K562 (cell line): Measurements from ENCODE around the gene AGPAT3. TPM values are rescaled to one million over a fixed set of nuclear protein-coding genes. Genes with fewer than 3 reads are reported as not detected.

Experiments
- ARID1B ChIP-seq: fragments of 450-650 bp; IDR thresholded peaks from 2 replicates; pipeline ENCODE4 v1.6.1; 2016; ENCODE audit warnings: antibody characterized with exemption, mild to moderate bottlenecking, inconsistent platforms
- BCL6 ChIP-seq: fragments of 250-450 bp; sonication (Bioruptor Pico); IDR thresholded peaks from 2 replicates; pipeline ENCODE4 v1.4.0; 2020
- ESRRB ChIP-seq: fragments of 250-450 bp; sonication (Bioruptor Pico); IDR thresholded peaks from 2 replicates; pipeline ENCODE4 v1.5.0; 2020; ENCODE audit warnings: mild to moderate bottlenecking, moderate library complexity, borderline replicate concordance
- JUND ChIP-seq, 2 experiments: IDR thresholded peaks; 2 replicates in 1 of 2; 3 replicates in 1 of 2; pipeline ENCODE4 v1.6.1; 2011; ENCODE audit warnings: borderline replicate concordance in 2 of 2, low read depth in 2 of 2, low read length in 2 of 2, improper control_type of control experiment in 1 of 2, missing biosample characterization in 1 of 2, missing genetic modification characterization in 1 of 2, missing genetic modification reagents in 1 of 2
- MEIS2 ChIP-seq: fragments of 450-650 bp; IDR thresholded peaks from 2 replicates; pipeline ENCODE4 v1.6.1; 2014; ENCODE audit warnings: mild to moderate bottlenecking; ENCODE audit not compliant: partially characterized antibody
- NCOA4 ChIP-seq: fragments of 450-650 bp; IDR thresholded peaks from 2 replicates; pipeline ENCODE4 v1.6.1; 2018; ENCODE audit warnings: mild to moderate bottlenecking; ENCODE audit not compliant: partially characterized antibody
- PML ChIP-seq: IDR thresholded peaks from 2 replicates; pipeline ENCODE4 v1.6.1; 2012; ENCODE audit warnings: low read length, inconsistent platforms
- RAD51 ChIP-seq: fragments of 450-650 bp; IDR thresholded peaks from 2 replicates; pipeline ENCODE4 v1.7.1; 2016; ENCODE audit warnings: low read depth, mild to moderate bottlenecking, borderline replicate concordance
- RBM15 ChIP-seq: fragments of 200-400 bp; formaldehyde crosslinking; IDR thresholded peaks from 2 replicates; pipeline ENCODE4 v1.6.1; 2018; ENCODE audit warnings: mild to moderate bottlenecking, low read length, moderate library complexity; ENCODE audit not compliant: insufficient read depth
- ZNF316 ChIP-seq: fragments of 450-650 bp; IDR thresholded peaks from 2 replicates; pipeline ENCODE4 v1.6.1; 2016
- ZNF444 ChIP-seq: fragments of 250-450 bp; sonication (Bioruptor Pico); IDR thresholded peaks from 2 replicates; pipeline ENCODE4 v1.4.0; 2020; ENCODE audit warnings: mild to moderate bottlenecking, moderate library complexity
- polyA plus RNA-seq, 8 experiments: library from polyadenylated mRNA; depleted of rRNA in 4 of 8; stranded (reverse) in 5 of 8; unstranded in 3 of 8; fragments of >200 nt; fragmentation: Nextera tagmentation in 2 of 8; fragmentation: Illumina TruSeq in 1 of 8; extraction: Ambion mirVana in 2 of 8; extraction: Trizol in 1 of 8; gene quantifications; 2 replicates each; pipeline versions ENCODE4 v1.2.1 to v1.2.3, GENCODE V29; 2011 to 2014; ENCODE audit warnings: inconsistent platforms in 1 of 8, missing spikeins in 1 of 8
- total RNA-seq, 7 experiments: library from RNA; depleted of rRNA in 6 of 7; stranded (reverse); fragments of >200 nt in 6 of 7; fragmentation: Illumina TruSeq in 2 of 7; extraction: Trizol in 2 of 7; gene quantifications; 2 replicates each; pipeline versions ENCODE4 v1.2.1 to v1.2.3, GENCODE V29; 2011 to 2021; ENCODE audit warnings: low replicate concordance in 1 of 7
- TF ChIP-seq, protein P1 (sequence below): fragments of 250-450 bp; sonication (Bioruptor Pico); IDR thresholded peaks from 2 replicates; pipeline ENCODE4 v1.9.0; 2021; ENCODE audit warnings: mild to moderate bottlenecking, inconsistent platforms
- TF ChIP-seq, protein P2 (sequence below): fragments of 450-650 bp; conservative IDR thresholded peaks from 2 replicates; pipeline ENCODE4 v1.6.1; 2016; ENCODE audit warnings: missing genetic modification characterization, low read depth, mild to moderate bottlenecking, missing compliant biosample characterization, moderate library complexity
- TF ChIP-seq, protein P3 (sequence below): sonication (generic); formaldehyde crosslinking; IDR thresholded peaks from 2 replicates; pipeline ENCODE4 v1.8.0; 2023; ENCODE audit warnings: missing genetic modification reagents, mild to moderate bottlenecking, borderline replicate concordance
- TF ChIP-seq, protein P4 (sequence below): sonication (generic); formaldehyde crosslinking; IDR thresholded peaks from 2 replicates; pipeline ENCODE4 v1.8.0; 2022; ENCODE audit warnings: mild to moderate bottlenecking, missing genetic modification reagents, borderline replicate concordance

The AGPAT3 gene
- total and polyA plus RNA-seq, 9 of the 15 experiments (the other 6 are each of a cell fraction or from before 2014, with no cell fraction given): 1.5 to 88.4 (median 35.7) TPM

DNA sequence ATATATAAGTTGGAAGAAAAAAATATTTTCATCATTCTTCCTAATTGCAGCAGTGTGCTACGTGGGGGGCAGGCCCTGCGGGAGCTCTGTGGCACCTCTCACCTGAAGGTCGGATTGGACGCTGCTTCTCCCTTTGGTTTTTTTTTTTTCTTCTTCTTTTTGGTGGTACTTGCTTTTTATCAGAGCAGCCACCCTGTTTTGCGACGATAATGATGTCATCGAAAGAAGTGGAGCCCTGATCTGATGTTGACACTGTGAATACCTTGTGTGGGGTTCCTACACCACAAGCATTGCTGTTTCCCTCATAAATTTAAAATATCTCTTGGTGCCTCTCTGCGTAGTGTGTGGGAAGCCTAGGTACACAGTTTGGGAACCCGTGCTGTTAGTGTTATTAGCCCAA lies 152.6 kb downstream of the AGPAT3 start (continued):
- TF ChIP-seq, protein P1, sequence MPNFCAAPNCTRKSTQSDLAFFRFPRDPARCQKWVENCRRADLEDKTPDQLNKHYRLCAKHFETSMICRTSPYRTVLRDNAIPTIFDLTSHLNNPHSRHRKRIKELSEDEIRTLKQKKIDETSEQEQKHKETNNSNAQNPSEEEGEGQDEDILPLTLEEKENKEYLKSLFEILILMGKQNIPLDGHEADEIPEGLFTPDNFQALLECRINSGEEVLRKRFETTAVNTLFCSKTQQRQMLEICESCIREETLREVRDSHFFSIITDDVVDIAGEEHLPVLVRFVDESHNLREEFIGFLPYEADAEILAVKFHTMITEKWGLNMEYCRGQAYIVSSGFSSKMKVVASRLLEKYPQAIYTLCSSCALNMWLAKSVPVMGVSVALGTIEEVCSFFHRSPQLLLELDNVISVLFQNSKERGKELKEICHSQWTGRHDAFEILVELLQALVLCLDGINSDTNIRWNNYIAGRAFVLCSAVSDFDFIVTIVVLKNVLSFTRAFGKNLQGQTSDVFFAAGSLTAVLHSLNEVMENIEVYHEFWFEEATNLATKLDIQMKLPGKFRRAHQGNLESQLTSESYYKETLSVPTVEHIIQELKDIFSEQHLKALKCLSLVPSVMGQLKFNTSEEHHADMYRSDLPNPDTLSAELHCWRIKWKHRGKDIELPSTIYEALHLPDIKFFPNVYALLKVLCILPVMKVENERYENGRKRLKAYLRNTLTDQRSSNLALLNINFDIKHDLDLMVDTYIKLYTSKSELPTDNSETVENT: no peak
- TF ChIP-seq, protein P2, sequence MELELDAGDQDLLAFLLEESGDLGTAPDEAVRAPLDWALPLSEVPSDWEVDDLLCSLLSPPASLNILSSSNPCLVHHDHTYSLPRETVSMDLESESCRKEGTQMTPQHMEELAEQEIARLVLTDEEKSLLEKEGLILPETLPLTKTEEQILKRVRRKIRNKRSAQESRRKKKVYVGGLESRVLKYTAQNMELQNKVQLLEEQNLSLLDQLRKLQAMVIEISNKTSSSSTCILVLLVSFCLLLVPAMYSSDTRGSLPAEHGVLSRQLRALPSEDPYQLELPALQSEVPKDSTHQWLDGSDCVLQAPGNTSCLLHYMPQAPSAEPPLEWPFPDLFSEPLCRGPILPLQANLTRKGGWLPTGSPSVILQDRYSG (tag): no peak
- TF ChIP-seq MEIS2 (peak; percentile 90), ARID1B (peak; percentile 90), RBM15 (no peak), RAD51 (no peak), BCL6 (CRISPR knock-in tag) (no peak), PML (no peak), ZNF316 (no peak), JUND (IDR thresholded peaks at IDR 0.05; ENCODE audit: borderline replicate concordance, low read depth, low read length) (peak; percentile 97), JUND (tag; IDR thresholded peaks at IDR 0.05; ENCODE audit: borderline replicate concordance, low read depth, low read length) (peak; percentile 96), ESRRB (CRISPR knock-in tag) (no peak), ZNF444 (no peak), NCOA4 (no peak)
- TF ChIP-seq, protein P3, sequence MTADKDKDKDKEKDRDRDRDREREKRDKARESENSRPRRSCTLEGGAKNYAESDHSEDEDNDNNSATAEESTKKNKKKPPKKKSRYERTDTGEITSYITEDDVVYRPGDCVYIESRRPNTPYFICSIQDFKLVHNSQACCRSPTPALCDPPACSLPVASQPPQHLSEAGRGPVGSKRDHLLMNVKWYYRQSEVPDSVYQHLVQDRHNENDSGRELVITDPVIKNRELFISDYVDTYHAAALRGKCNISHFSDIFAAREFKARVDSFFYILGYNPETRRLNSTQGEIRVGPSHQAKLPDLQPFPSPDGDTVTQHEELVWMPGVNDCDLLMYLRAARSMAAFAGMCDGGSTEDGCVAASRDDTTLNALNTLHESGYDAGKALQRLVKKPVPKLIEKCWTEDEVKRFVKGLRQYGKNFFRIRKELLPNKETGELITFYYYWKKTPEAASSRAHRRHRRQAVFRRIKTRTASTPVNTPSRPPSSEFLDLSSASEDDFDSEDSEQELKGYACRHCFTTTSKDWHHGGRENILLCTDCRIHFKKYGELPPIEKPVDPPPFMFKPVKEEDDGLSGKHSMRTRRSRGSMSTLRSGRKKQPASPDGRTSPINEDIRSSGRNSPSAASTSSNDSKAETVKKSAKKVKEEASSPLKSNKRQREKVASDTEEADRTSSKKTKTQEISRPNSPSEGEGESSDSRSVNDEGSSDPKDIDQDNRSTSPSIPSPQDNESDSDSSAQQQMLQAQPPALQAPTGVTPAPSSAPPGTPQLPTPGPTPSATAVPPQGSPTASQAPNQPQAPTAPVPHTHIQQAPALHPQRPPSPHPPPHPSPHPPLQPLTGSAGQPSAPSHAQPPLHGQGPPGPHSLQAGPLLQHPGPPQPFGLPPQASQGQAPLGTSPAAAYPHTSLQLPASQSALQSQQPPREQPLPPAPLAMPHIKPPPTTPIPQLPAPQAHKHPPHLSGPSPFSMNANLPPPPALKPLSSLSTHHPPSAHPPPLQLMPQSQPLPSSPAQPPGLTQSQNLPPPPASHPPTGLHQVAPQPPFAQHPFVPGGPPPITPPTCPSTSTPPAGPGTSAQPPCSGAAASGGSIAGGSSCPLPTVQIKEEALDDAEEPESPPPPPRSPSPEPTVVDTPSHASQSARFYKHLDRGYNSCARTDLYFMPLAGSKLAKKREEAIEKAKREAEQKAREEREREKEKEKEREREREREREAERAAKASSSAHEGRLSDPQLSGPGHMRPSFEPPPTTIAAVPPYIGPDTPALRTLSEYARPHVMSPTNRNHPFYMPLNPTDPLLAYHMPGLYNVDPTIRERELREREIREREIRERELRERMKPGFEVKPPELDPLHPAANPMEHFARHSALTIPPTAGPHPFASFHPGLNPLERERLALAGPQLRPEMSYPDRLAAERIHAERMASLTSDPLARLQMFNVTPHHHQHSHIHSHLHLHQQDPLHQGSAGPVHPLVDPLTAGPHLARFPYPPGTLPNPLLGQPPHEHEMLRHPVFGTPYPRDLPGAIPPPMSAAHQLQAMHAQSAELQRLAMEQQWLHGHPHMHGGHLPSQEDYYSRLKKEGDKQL: no peak
- TF ChIP-seq, protein P4, sequence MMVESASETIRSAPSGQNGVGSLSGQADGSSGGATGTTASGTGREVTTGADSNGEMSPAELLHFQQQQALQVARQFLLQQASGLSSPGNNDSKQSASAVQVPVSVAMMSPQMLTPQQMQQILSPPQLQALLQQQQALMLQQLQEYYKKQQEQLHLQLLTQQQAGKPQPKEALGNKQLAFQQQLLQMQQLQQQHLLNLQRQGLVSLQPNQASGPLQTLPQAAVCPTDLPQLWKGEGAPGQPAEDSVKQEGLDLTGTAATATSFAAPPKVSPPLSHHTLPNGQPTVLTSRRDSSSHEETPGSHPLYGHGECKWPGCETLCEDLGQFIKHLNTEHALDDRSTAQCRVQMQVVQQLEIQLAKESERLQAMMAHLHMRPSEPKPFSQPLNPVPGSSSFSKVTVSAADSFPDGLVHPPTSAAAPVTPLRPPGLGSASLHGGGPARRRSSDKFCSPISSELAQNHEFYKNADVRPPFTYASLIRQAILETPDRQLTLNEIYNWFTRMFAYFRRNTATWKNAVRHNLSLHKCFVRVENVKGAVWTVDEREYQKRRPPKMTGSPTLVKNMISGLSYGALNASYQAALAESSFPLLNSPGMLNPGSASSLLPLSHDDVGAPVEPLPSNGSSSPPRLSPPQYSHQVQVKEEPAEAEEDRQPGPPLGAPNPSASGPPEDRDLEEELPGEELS (CRISPR knock-in tag): no peak
